ENCODE measurements around the gene CRABP1.

Gene CRABP1

GRCh38 chr15:78317145-78317836 is 22.9 kb upstream of the CRABP1 start:
- no peak overlapping the region for H2AFZ ChIP-seq (ENCODE audit: low read depth, low read length, severe bottlenecking)
- H3K36me3 ChIP-seq (ENCODE audit: low read length), result no peaks in the 10 kb centered on the region
- no peak overlapping the region for H3K4me2 ChIP-seq (ENCODE audit: low read depth, low read length, poor library complexity, severe bottlenecking)
- no peak for TF ChIP-seq EZH2phosphoT487 (conservative IDR thresholded peaks at IDR 0.05; ENCODE audit: low read length)
- no peak for TF ChIP-seq CTCF (IDR thresholded peaks at IDR 0.05; ENCODE audit: insufficient read depth, low read length, poor library complexity, severe bottlenecking)
- no peak overlapping the region for H3K27ac ChIP-seq (ENCODE audit: low read depth, low read length)
- H3K9ac ChIP-seq (ENCODE audit: low read length), result no peak overlapping the region
- no peaks in the 10 kb centered on the region for H3K79me2 ChIP-seq (ENCODE audit: insufficient read depth, low read length)
- H4K20me1 ChIP-seq (ENCODE audit: low read depth, low read length), result no peaks in the 10 kb centered on the region
- H3K9me2 ChIP-seq (replicated peaks; ENCODE audit: insufficient read depth, low read length), result no peaks in the 10 kb centered on the region
- no peak overlapping the region for H3K4me3 ChIP-seq (ENCODE audit: insufficient read depth, low read length, poor library complexity, severe bottlenecking)
- H3K9me3 ChIP-seq (ENCODE audit: insufficient read depth, low read length), result no peaks in the 10 kb centered on the region
- H3K27me3 ChIP-seq (ENCODE audit: low read length), result no peaks in the 10 kb centered on the region
- H3F3A ChIP-seq (ENCODE audit: insufficient read depth), result no peaks in the 10 kb centered on the region

- no peak for TF ChIP-seq EZH2phosphoT487 (conservative IDR thresholded peaks at IDR 0.05; ENCODE audit: low read length)
- no peak for TF ChIP-seq CTCF (IDR thresholded peaks at IDR 0.05; ENCODE audit: insufficient read depth, low read length, poor library complexity, severe bottlenecking)
- no peak overlapping the region for H3K9ac ChIP-seq (ENCODE audit: low read length)
- no peaks in the 10 kb centered on the region for H3K9me3 ChIP-seq (ENCODE audit: insufficient read depth, low read length)
- H3K9me2 ChIP-seq (replicated peaks; ENCODE audit: insufficient read depth, low read length), result no peaks in the 10 kb centered on the region
- no peaks in the 10 kb centered on the region for H3K79me2 ChIP-seq (ENCODE audit: insufficient read depth, low read length)
- H3K27ac ChIP-seq (ENCODE audit: low read depth, low read length), result no peak overlapping the region
- no peaks in the 10 kb centered on the region for H3F3A ChIP-seq (ENCODE audit: insufficient read depth)
- no peaks in the 10 kb centered on the region for H3K36me3 ChIP-seq (ENCODE audit: low read length)
- H3K4me2 ChIP-seq (ENCODE audit: low read depth, low read length, poor library complexity, severe bottlenecking), result no peak overlapping the region
- H2AFZ ChIP-seq (ENCODE audit: low read depth, low read length, severe bottlenecking), result no peak overlapping the region
- H3K4me3 ChIP-seq (ENCODE audit: insufficient read depth, low read length, poor library complexity, severe bottlenecking), result no peak overlapping the region
- no peaks in the 10 kb centered on the region for H4K20me1 ChIP-seq (ENCODE audit: low read depth, low read length)
- no peaks in the 10 kb centered on the region for H3K27me3 ChIP-seq (ENCODE audit: low read length)
Measured at GRCh38 chr15:78319588-78319987, 20.6 kb upstream of the CRABP1 start.

GRCh38 chr15:78320183-78320582 is 20.0 kb upstream of the CRABP1 start:
- H3K9ac ChIP-seq (ENCODE audit: low read length), result no peak overlapping the region
- no peak overlapping the region for H3K4me3 ChIP-seq (ENCODE audit: insufficient read depth, low read length, poor library complexity, severe bottlenecking)
- no peaks in the 10 kb centered on the region for H3K9me2 ChIP-seq (replicated peaks; ENCODE audit: insufficient read depth, low read length)
- H3K79me2 ChIP-seq (ENCODE audit: insufficient read depth, low read length), result no peaks in the 10 kb centered on the region
- H3F3A ChIP-seq (ENCODE audit: insufficient read depth), result no peaks in the 10 kb centered on the region
- no peak overlapping the region for H3K4me2 ChIP-seq (ENCODE audit: low read depth, low read length, poor library complexity, severe bottlenecking)
- H2AFZ ChIP-seq (ENCODE audit: low read depth, low read length, severe bottlenecking), result no peak overlapping the region
- no peak for TF ChIP-seq EZH2phosphoT487 (conservative IDR thresholded peaks at IDR 0.05; ENCODE audit: low read length)
- no peak for TF ChIP-seq CTCF (IDR thresholded peaks at IDR 0.05; ENCODE audit: insufficient read depth, low read length, poor library complexity, severe bottlenecking)
- H3K27ac ChIP-seq (ENCODE audit: low read depth, low read length), result no peak overlapping the region
- no peaks in the 10 kb centered on the region for H3K36me3 ChIP-seq (ENCODE audit: low read length)
- no peaks in the 10 kb centered on the region for H3K9me3 ChIP-seq (ENCODE audit: insufficient read depth, low read length)
- H3K27me3 ChIP-seq (ENCODE audit: low read length), result no peaks in the 10 kb centered on the region
- no peaks in the 10 kb centered on the region for H4K20me1 ChIP-seq (ENCODE audit: low read depth, low read length)
